NK-92 (cell line): ENCODE measurements around the gene TMEM187.

Experiments used
- DNase-seq: peaks from one replicate; lab custom pipeline; 2025; ENCODE audit not compliant: unreplicated experiment; lab: John Stamatoyannopoulos, UW

Gene TMEM187

GRCh38 chrX:154019061-154019621 is 46.6 kb downstream of the TMEM187 start:
- no peak for DNase-seq

DNA sequence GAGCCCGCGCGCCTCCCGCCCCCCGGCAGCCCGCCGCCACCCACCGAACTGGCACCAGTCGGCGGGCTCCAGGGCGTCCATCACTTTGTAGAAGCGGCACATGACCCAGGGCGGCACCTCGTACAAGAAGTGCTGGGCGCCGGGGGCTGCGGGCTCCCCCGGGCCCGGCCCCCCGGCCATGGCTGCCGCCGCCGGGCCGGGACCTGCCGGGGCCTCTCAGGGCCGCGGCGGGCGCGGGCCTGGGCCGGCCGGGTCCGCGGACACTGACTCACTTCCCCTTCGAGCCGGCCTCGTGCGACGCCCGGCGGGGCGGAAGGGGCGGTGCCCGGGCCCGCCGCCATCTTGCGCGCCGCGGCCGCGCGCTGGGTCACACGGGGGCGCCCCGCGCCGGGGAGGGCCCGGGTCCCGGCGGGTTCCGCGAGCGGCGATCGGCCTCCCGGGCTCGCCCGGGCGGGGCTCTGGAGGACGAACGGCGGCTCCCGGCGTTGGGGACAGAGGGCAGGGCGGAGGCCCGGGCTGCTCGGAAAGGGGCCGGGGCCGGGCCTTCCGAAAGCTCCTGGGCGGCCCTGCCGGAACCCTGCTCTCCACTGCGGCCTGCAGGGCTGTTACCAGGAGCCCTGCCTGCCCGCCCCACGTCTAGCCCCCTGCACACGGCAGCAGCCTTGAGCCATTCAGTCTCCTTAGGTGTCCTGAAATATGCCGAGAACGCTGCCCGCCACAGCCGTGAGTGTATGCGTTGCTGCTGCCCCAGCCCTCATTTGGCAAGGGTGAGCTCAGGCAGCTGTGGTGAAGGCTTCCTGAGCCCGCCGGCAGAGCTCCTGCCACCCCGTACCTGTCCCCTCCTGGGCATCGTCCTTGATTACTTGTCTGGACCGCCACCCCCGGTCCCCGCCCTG is 47.3 kb downstream of the TMEM187 start, which contains the start of gene IRAK1:
IRAK1 (minus strand) TSS at position 270 of the 896 bp plus-strand sequence; CDS start at position 180, 90 bp downstream.
- no peak for DNase-seq

DNA sequence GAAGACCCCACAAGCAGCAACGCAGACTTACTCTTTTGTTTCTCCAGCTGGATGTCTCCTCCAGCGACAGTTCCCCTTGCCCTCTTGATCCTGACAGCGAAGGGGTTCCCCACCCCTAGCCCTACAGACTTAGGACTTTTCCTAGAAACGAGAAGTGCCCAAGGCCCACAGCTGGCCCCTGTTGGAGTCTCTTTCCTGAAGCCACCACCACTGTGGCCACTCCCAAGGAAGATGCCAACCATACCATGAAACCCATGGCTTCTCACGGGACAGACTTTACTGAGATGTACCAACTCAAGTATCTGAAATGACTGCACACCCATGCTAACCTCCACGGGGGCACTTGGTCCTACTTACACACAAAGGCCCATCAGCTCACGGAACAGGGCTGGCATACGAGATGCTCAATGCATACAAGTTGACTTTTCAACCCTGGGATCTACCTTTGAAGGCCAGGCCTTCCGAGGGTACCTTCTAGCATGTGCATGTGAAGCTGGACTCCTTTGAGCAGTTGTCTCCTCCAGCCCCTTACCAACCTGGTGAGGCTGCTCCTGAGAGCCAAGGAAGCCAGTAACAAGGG is 48.1 kb downstream of the TMEM187 start:
- DNase-seq: no peak

DNA sequence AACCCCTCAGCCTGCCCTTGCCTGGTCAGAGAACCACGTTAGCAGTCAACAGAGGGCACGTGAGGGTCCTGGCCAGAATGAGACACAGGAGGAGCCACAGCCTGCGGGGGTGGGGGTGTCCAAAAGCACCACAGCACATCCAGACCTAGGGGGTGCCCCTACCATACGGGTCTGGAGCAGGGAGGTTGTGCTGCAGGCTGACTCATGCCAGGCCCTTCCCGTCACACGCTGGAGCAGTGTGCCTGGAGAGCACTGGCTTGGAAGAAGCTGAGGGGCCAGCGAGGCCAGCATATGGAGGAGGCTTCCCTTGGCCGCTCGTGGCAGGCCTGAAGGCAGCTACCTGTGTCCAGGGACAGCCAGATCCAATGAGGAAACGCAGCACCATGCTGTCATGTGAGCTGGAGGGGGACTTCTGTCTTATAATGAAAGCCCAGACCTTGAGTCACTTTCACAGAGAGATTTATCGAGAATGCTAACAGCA is 48.6 kb downstream of the TMEM187 start:
- DNase-seq: no peak

DNA sequence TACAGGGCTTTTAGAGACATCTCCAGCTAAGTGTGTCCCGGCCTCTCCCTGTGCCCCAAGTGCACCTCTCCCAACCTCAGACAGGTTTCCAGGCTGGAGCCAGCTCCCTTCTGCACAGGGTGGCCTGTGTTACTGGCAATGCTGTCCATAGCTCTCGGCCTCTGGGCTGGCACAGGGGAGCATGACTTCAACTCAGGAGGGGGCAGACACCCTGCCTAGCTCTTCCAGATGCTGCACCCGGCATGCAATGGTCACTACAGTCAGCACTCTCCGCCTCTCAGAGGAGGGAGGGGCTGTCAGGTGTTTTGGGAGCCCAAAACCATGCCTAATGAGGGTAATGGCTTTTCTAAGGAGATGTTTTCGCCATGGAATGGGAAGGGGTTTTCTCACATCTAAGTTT is 49.6 kb downstream of the TMEM187 start:
- DNase-seq: no peak

DNA sequence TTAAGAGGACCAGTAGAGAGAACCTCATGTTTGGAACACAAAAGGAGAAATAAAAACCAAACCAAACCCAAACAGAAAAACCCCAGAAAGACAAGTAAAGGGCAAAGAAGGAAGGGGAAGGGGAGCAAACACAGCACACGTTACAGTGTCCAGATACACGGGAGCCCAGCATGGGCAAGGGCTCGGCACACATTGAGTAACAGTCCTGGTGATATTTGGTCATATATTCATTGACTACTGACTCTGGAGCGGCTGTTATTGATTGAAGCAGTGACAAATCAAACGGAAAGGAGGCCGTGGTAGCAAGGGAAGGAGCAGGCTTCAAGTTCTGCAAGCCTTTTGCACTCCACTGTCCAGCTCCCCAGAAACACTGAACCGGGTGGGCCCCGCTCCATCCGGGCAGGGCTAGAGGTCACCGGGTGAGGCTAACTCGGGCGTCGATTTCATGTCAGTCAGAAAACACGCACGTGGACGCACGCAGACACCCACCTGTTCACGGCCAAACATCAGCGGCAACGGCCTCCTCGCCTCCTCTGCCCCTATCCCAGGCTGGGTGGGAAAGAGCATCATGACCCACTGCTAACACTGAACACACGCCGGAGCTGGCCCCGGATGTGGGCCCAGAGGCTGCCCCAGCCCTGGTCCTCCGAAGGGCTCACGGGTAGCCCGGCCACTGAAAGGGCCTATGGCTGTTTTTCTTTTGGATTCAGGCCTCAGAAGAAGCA is 50.9 kb downstream of the TMEM187 start:
- no peak for DNase-seq

GRCh38 chrX:154024271-154024670 is 51.7 kb downstream of the TMEM187 start:
- no peak for DNase-seq

- no peak for DNase-seq
These were observed 52.7 kb downstream of the TMEM187 start for GRCh38 chrX:154025230-154025629.

DNA sequence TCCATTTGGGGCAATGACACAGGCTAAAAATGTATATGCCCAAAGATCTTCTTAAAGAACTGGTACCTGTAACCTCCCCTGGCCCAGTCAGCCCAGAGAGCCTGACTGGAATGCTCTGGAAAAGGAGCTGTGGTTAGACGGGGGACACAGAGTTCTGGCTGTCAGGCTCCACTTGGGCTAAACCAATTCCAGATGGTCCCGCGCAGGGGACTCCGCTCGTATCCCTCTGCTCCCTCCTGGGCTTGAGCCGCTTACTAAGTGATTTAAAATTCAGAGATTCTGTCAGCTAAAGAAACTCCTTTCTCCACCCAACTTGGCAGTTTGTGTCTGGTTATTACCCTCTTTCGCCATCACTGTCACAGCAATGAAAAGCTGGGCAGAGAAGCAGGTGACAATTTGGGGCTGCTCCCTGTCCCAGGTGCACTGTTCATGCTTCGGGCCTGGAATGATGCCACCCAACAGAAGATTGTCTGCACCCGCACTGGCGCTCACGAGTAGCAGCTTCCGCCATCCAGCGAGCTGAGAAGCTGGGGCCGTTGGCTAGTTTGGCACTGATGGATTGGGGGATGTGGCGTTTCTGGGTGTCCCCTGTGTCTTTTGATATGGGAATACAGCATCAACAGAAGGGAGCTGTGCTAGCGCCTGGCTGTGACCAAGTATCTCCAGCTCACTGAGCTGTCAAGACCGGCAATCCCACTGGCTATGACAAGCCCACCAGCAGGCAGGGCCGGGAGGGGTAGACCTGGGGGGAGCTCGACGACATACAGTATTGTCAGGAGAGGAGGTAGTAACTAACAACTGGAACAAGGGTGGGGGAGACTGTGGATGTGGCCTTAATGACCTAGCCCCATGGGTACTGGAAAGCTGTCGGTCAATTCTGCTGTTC is 53.8 kb downstream of the TMEM187 start:
- DNase-seq: no peak

DNA sequence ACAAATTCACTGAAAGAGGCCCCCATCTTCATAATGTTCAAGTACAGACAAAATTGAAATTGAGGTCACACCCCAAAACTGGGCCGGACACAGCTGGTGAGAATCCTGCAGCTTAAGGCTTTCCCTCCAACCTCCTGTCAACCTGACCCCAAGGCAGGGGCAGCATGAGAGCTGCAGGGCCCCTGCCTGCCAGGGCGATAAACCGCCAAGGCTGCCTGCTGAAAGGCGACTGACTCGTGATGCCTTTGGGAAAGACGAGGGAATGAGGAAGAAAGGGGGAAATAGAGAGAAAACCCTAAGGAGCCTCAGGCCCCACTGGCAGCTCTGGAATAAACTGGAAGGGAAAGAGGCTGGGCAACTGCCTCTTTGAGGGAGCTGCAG is 54.5 kb downstream of the TMEM187 start:
- no peak for DNase-seq

GRCh38 chrX:154027986-154028385 is 55.4 kb downstream of the TMEM187 start:
- no peak for DNase-seq

- no peak for DNase-seq
These were observed 56.1 kb downstream of the TMEM187 start for GRCh38 chrX:154028502-154029184.

- no peak for DNase-seq
These were observed 56.9 kb downstream of the TMEM187 start for GRCh38 chrX:154029439-154029838.

DNA sequence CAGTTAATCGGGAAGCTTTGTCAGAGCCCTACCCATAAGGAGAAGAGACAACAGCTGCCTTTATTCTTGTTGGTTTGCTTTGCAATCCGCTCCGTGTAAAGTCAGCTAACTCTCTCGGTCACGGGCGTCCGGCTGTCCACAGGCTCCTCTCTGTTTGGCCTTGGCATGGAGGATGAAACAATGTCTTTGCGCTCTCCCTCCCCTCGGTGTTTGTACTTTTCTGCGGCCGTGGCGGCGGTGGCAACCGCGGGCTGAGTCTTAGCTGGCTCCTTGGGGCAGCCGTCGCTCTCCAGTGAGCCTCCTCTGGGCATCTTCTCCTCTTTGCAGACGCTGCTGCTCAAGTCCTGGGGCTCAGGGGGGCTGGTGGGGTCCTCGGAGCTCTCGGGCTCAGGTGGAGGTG is 57.7 kb downstream of the TMEM187 start:
- DNase-seq: no peak

DNA sequence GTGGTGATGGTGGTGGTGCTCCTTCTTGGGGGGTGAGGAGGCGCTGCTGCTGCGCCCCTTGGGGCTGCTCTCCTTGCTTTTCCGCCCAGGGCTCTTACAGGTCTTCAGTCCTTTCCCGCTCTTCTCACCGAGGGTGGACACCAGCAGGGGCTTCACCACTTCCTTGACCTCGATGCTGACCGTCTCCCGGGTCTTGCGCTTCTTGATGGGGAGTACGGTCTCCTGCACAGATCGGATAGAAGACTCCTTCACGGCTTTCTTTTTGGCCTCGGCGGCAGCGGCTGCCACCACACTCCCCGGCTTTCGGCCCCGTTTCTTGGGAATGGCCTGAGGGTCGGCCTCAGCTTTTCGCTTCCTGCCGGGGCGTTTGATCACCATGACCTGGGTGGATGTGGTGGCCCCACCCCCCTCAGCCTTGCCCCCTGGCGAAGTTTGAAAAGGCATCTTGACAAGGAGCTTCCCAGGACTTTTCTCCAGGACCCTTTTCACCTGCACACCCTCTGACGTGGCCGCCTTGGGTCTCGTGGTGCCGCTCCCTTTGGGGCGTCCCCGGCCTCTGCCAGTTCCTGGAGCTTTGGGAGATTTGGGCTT is 58.3 kb downstream of the TMEM187 start:
- DNase-seq: no peak

DNA sequence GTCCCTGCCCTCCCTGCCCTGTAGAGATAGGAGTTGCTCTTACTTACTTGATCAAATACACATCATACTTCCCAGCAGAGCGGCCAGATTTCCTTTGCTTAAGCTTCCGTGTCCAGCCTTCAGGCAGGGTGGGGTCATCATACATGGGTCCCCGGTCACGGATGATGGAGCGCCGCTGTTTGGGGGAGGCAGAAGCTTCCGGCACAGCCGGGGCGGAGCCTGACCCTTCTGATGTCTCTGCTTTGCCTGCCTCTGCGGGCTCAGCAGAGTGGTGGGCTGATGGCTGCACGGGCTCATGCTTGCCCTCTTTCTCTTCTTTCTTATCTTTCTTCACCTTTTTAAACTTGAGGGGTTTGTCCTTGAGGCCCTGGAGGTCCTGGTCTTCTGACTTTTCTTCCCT is 59.6 kb downstream of the TMEM187 start:
- DNase-seq: no peak

- no peak for DNase-seq
These were observed 60.1 kb downstream of the TMEM187 start for GRCh38 chrX:154032653-154033052.
